Urinary bladder (tissue), 4 donors: ENCODE data around the gene PPM1J. TPM values are rescaled to one million over a fixed set of nuclear protein-coding genes. Genes with fewer than 3 reads are reported as not detected.

Source experiments
- DNase-seq: peaks from one replicate; pipeline ENCODE4 v3.0.0-alpha.2; 2015; ENCODE audit errors: extremely low spot score
- H3K27ac ChIP-seq: one replicate; pipeline ENCODE4 v1.5.1; 2013; ENCODE audit warnings: low read depth, mild to moderate bottlenecking, moderate library complexity
- H3K36me3 ChIP-seq: one replicate; pipeline ENCODE4 v1.6.1; 2013; ENCODE audit warnings: mild to moderate bottlenecking, moderate library complexity; ENCODE audit not compliant: insufficient read depth
- H3K4me1 ChIP-seq: one replicate; pipeline ENCODE4 v1.6.1; 2013; ENCODE audit warnings: mild to moderate bottlenecking, moderate library complexity; ENCODE audit not compliant: insufficient read depth
- H3K4me3 ChIP-seq: one replicate; pipeline ENCODE4 v1.5.1; 2013; ENCODE audit warnings: low read depth, low read length
- WGBS: extraction: QIAGEN DNeasy Blood & Tissue Kit; methylation state at CpG from one replicate; pipeline ENCODE4 v1.1.7; 2013; 5-methylcytosine and 5-hydroxymethylcytosine counted together
- polyA plus RNA-seq: library from polyadenylated mRNA; stranded (reverse); fragments of 200-250 nt; gene quantifications from one replicate; pipeline ENCODE4 v1.2.3, GENCODE V29; 2013
- total RNA-seq: library from RNA; depleted of rRNA; stranded (reverse); fragments of >200 nt; gene quantifications from one replicate; pipeline ENCODE4 v1.2.3, GENCODE V29; 2014
- donor health status: healthy with polysubstance abuse.
- donor health status: healthy.

Gene PPM1J
- total and polyA plus RNA-seq, 2 donors: 0.37 to 1.5 TPM

GRCh38 chr1:112714313-112715263 lies 544 bp downstream of the PPM1J start:
- Histone ChIP-seq H3K36me3 (no peaks in the 10 kb centered on the region), H3K4me1 (no peaks in the 10 kb centered on the region), H3K4me3 (peak overlapping the region; percentile 48), H3K27ac (no peak overlapping the region)
- DNase-seq: no peak
- 1% methylated on average over 86 of the region's 86 CpGs for WGBS

GRCh38 chr1:112713466-112714312 lies 1.4 kb downstream of the PPM1J start:
- Histone ChIP-seq H3K4me1 (no peaks in the 10 kb centered on the region), H3K27ac (no peak overlapping the region), H3K36me3 (no peaks in the 10 kb centered on the region), H3K4me3 (peak overlapping the region; percentile 48)
- DNase-seq: no peak
- 63% methylated on average over 14 of the region's 14 CpGs for whole genome bisulfite sequencing

- WGBS: 88% methylated on average over 9 of the region's 9 CpGs
- Histone ChIP-seq H3K4me1 (no peaks in the 10 kb centered on the region), H3K27ac (no peak overlapping the region), H3K4me3 (no peak overlapping the region), H3K36me3 (no peaks in the 10 kb centered on the region)
- DNase-seq: no peak
Measured at GRCh38 chr1:112712701-112713128, 2.4 kb downstream of the PPM1J start.

GRCh38 chr1:112712191-112712590 lies 2.9 kb downstream of the PPM1J start:
- WGBS: 83% methylated on average over 7 of the region's 7 CpGs
- H3K27ac ChIP-seq: no peak overlapping the region
- no peak overlapping the region for H3K4me3 ChIP-seq
- H3K4me1 ChIP-seq: no peaks in the 10 kb centered on the region
- DNase-seq: no peak
- H3K36me3 ChIP-seq: no peaks in the 10 kb centered on the region

GRCh38 chr1:112711670-112712069 lies 3.5 kb downstream of the PPM1J start:
- DNase-seq: no peak
- Histone ChIP-seq H3K4me1 (no peaks in the 10 kb centered on the region), H3K4me3 (no peak overlapping the region), H3K27ac (no peak overlapping the region), H3K36me3 (no peaks in the 10 kb centered on the region)
- 78% methylated on average over 11 of the region's 11 CpGs for whole genome bisulfite sequencing

- H3K4me3 ChIP-seq: no peak overlapping the region
- no peak overlapping the region for H3K27ac ChIP-seq
- no peaks in the 10 kb centered on the region for H3K4me1 ChIP-seq
- DNase-seq: no peak
- no peaks in the 10 kb centered on the region for H3K36me3 ChIP-seq
- 61% methylated on average over 7 of the region's 7 CpGs for WGBS
Measured at GRCh38 chr1:112711041-112711440, 4.1 kb downstream of the PPM1J start.

- no peaks in the 10 kb centered on the region for H3K4me1 ChIP-seq
Measured at GRCh38 chr1:112710586-112710985, 4.5 kb downstream of the PPM1J start.

GRCh38 chr1:112710159-112710558 lies 5.0 kb downstream of the PPM1J start:
- 96% methylated on average over 7 of the region's 7 CpGs for WGBS
- H3K36me3 ChIP-seq: no peaks in the 10 kb centered on the region
- no peak for DNase-seq
- H3K4me3 ChIP-seq: no peak overlapping the region
- no peak overlapping the region for H3K27ac ChIP-seq
- H3K4me1 ChIP-seq: no peaks in the 10 kb centered on the region

More at GRCh38 chr1:112710586-112710985, 4.5 kb downstream of the PPM1J start:
- Histone ChIP-seq H3K4me3 (no peak overlapping the region), H3K27ac (no peak overlapping the region), H3K36me3 (no peaks in the 10 kb centered on the region)
- WGBS: 92% methylated on average over 3 of the region's 3 CpGs
- DNase-seq: no peak

- H3K4me3 ChIP-seq: no peak overlapping the region
- DNase-seq: no peak
- WGBS: 93% methylated on average over 3 of the region's 3 CpGs
- H3K36me3 ChIP-seq: no peaks in the 10 kb centered on the region
- no peaks in the 10 kb centered on the region for H3K4me1 ChIP-seq
- H3K27ac ChIP-seq: no peak overlapping the region
Measured at GRCh38 chr1:112708489-112708888, 6.6 kb downstream of the PPM1J start.

- 82% methylated on average over 6 of the region's 6 CpGs for WGBS
- H3K36me3 ChIP-seq: no peaks in the 10 kb centered on the region
- no peak overlapping the region for H3K27ac ChIP-seq
- no peak for DNase-seq
- no peaks in the 10 kb centered on the region for H3K4me1 ChIP-seq
- no peak overlapping the region for H3K4me3 ChIP-seq
Measured at GRCh38 chr1:112708002-112708448, 7.1 kb downstream of the PPM1J start.

GRCh38 chr1:112707221-112708001 lies 7.7 kb downstream of the PPM1J start:
- H3K36me3 ChIP-seq: no peaks in the 10 kb centered on the region
- peak overlapping the region; percentile 92 for H3K27ac ChIP-seq
- peak overlapping the region; percentile 92 for H3K4me3 ChIP-seq
- 6% methylated on average over 42 of the region's 42 CpGs for WGBS
- no peak for DNase-seq
- no peaks in the 10 kb centered on the region for H3K4me1 ChIP-seq

- Histone ChIP-seq H3K36me3 (no peaks in the 10 kb centered on the region), H3K4me3 (peak within 1 kb of the TSS; percentile 92), H3K4me1 (no peaks in the 10 kb centered on the region), H3K27ac (peak within 1 kb of the TSS; percentile 92)
- DNase-seq: no peak
- 1% methylated on average over 61 of the region's 61 CpGs for WGBS
Measured at GRCh38 chr1:112706505-112707220, 8.5 kb downstream of the PPM1J start, which contains the start of gene RHOC. TSS of gene RHOC (minus strand) at chr1:112707127. CDS start at chr1:112703799, 3,328 bp downstream.
